Measurements from ENCODE around the gene ZNF415.
"Not testable (repeated sequence)": the region's sequence is repeated elsewhere in the genome, so short reads cannot be mapped to it uniquely, and the experiment has no call there.

The ZNF415 gene

GRCh38 chr19:53132141-53132991 is at the start of gene ZNF415:
ZNF415 (minus strand) TSS chr19:53132910; CDS start chr19:53122676, 10,234 bp downstream.
- peak; percentile 68 for DNase-seq (ENCODE audit: low read depth)

DNA sequence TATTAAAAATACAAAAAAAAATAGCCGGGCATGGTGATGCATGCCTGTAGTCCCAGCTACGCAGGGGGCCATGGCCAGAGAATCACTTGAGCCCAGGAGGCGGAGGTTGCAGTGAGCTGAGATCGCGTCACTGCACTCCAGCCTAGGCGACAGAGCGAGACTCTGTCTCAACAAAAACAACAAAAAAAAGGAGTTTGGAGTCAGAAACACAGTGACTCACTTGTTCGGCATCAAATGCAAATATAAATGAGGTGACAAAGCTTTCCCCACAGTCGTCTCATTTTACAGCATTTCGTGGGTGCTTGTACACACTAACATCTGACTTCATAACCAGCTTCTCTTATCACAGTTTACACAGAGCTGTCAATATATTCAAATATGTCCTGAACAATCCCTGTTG is 49.5 kb upstream of the ZNF415 start:
- DNase-seq (ENCODE audit: low read depth), result peak; percentile 18

DNA sequence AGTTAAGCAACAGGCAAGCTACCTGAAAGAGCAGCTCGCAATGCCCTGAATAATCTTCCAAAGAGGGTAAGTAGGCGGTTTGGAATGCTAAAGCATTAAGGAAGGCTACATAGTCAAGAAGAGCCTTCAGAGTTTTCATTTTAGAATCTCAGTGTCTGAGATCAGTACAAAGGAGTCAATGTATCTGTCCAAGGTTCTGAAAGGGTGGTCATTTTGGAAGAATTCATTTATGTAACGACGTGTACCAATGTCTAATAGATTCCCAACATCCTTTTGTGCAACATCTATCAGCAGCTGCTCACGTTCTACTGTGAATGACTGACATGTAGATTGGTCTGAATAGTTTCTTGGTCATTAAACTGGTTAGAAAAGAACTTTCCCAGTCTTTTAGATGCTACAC is 45.3 kb upstream of the ZNF415 start:
- DNase-seq (ENCODE audit: low read depth), result no peak

DNA sequence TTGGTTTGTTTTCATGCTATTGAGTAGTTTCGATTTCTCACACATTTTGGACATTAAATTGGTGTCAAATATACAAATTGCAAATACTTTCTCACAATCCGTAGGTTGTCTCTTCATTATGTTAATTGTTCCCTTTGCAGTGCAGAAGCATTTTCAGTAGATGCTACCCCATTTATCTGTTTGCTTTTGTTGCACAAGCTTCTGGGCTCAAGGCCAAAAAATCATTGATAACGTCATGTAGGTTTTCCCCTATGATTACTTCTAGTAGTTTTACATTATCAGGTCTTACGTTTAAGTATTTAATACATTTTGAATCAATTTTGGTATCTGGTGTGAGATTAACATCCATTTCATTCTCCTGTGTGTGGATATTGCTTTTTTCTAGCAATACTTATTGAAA is 40.2 kb upstream of the ZNF415 start:
- peak; percentile 8 for DNase-seq (ENCODE audit: low read depth)

GRCh38 chr19:53165691-53166091 is 33.0 kb upstream of the ZNF415 start:
- DNase-seq (ENCODE audit: low read depth), result no peak

GRCh38 chr19:53161123-53161522 is 28.4 kb upstream of the ZNF415 start:
- DNase-seq (ENCODE audit: low read depth), result no peak

DNA sequence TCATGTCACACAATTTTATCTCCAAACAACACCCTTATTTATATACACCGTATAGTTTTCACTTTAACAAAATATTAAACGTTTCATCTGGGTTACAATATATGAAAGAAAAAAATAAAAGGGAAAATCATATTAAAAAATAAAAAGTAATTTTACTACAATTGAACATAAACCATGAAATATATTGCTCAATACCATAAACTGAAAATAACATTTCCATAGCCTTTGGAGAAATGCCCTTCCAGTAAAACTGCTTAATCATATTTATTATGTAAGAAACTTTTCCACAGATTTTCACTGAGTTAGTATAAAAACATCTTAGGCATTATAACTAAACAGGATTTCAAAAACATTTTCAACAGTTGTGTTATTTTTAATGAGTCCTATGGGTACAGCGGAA is 27.6 kb upstream of the ZNF415 start:
- no peak for DNase-seq (ENCODE audit: low read depth)

GRCh38 chr19:53158119-53158656 is 25.5 kb upstream of the ZNF415 start:
- DNase-seq (ENCODE audit: low read depth), result peak; percentile 54

DNA sequence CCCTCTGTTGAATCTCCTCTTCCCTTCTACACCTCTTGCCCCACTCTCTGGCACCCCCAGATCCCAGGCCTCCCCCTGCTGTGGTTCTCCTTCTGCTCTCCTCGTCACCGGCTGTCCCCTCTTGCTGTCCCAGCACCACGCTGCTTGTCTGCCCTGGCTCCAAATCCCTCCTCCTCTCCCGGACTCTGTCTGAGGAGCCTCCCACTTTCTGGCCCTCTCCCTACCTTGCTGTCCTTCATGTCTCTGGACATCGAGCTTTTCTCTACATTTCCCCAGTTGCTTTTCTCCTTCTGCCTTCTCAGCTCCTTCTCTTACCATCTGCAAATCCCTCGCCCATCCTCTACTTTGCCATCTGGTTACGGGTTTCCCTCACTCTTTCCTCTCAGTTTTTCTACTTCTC is 24.9 kb upstream of the ZNF415 start:
- peak; percentile 20 for DNase-seq (ENCODE audit: low read depth)

GRCh38 chr19:53156850-53157249 is 24.1 kb upstream of the ZNF415 start:
- DNase-seq (ENCODE audit: low read depth), result no peak

DNA sequence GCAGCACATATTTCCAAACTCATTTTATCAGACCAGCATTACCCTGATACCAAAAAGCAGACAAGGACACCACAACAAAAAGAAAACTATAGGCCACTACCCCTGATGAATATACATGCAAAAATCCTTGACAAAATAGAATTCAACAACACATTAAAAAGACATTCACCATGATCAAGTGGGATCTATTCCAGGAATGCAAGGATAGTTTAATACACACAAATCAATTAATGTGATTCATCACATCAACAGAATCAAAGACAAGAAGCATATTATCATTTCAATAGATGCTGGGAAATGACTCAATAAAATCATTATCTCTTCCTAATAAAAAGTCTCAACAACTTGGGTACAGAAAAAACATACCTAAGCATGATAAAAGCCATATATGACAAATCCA is 14.9 kb upstream of the ZNF415 start:
- DNase-seq (ENCODE audit: low read depth), result no peak

- DNase-seq (ENCODE audit: low read depth), result no peak
These were observed 7.6 kb upstream of the ZNF415 start for GRCh38 chr19:53140351-53140750.

- DNase-seq (ENCODE audit: low read depth), result no peak
These were observed 3.7 kb upstream of the ZNF415 start for GRCh38 chr19:53136432-53136831.

DNA sequence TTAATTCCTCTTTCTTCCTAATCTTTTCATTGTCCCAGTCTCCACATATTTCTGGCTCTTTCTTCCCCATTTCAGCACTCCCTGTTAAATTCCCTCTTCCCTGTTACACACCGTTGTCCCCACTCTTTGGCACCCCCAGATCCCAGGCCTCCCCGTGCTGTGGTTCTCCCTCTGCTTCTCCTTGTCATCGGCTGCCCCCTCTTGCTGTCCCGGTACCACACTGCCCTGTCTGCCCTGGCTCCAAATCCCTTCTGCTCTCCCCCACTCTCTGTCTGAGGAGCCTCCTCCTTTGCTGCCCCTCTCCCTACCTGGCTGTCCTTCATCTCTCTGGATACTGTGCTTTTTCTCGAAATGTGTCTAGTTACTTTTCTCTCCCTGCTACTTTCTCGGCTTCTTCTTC is 983 bp downstream of the ZNF415 start:
- DNase-seq (ENCODE audit: low read depth), result no peak

- no peak for DNase-seq (ENCODE audit: low read depth)
These were observed 1.6 kb downstream of the ZNF415 start for GRCh38 chr19:53131085-53131590.

DNA sequence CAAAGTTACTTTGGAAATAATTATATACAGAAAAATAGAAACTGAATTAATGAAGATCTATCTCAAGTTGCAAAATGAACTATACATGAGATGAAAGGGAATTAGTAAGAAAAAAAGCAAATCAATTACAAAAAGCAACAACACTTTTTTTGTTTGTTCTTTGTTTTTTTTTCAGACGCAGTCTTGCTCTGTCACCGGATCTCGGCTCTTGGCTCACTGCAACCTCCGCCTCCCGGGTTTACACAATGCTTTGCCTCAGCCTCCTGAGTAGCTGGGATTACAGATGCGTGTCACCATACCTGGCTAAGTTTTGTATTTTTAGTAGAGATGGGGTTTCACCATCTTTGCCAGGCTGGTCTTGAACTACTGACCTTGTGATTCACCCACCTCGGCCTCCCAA is 2.2 kb downstream of the ZNF415 start:
- DNase-seq (ENCODE audit: low read depth), result no peak

GRCh38 chr19:53126733-53127526 is 5.8 kb downstream of the ZNF415 start:
- not testable (repeated sequence) for DNase-seq (ENCODE audit: low read depth)

DNA sequence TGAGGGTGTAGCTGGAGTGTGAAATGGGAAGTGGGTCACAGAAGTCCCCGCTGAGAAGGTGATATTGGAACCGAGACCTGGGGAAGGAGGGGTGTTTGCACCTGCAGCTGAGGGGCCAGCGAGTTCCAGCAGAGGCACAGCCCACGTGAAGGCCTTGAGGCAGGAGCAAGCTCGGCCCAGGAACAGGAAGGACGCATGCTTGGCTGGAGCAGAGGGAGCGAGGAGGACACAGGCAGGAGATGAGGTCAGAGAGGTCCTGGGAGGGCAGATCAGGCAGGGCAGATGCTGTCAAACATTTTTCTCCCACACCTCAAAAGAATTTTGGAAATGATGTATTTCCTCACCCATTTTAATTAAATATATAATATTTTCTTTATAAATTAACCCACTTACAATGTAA is 9.3 kb downstream of the ZNF415 start:
- DNase-seq (ENCODE audit: low read depth), result no peak

GRCh38 chr19:53112286-53112685 is 20.4 kb downstream of the ZNF415 start:
- DNase-seq (ENCODE audit: low read depth), result no peak

DNA sequence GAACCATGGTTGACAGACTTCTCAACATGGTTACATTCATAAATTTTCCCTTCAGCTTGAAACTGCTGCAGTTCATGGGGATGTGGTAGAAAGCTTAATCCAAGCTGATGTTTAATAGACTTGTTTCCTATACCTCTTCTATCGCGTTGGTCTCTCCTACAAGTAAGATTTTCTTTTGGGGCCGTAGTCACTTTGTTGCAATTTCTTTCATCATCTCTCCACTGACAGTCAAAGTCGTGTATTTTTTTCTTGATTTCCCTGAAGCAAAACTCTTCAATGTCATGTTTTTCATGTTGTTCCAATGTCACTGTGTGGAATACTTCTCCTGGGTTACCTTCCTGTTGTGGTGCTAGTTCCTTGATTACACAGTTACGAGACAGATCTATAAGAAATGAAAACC is 23.2 kb downstream of the ZNF415 start:
- DNase-seq (ENCODE audit: low read depth), result no peak

- peak; percentile 98 for DNase-seq (ENCODE audit: low read depth)
These were observed 29.2 kb downstream of the ZNF415 start, which contains the start of gene ZNF160 for GRCh38 chr19:53103234-53104203. ZNF160 (minus strand) TSS chr19:53103422; CDS start chr19:53086276, 17,146 bp downstream.
